Breast epithelium (tissue), 4 donors: ENCODE data around the gene PARD3B. TPM values are rescaled to one million over a fixed set of nuclear protein-coding genes. Genes with fewer than 3 reads are reported as not detected.

Experiments
- DNase-seq, 2 donors: peaks; one replicate each; pipeline ENCODE4 v3.0.0-alpha.2; 2019; ENCODE audit warnings: low spot score in 2 of 2
- H3K27ac ChIP-seq, 2 donors: fragments of 200-600 bp; sonication (generic) in 1 of 2; one replicate each; pipeline ENCODE4 v1.5.1; 2016 to 2019; ENCODE audit warnings: mild to moderate bottlenecking in 1 of 2
- H3K27me3 ChIP-seq, 2 donors: fragments of 200-600 bp; sonication (generic) in 1 of 2; one replicate each; pipeline versions ENCODE4 v1.5.1 to v1.6.0; 2017 to 2019; ENCODE audit warnings: control low read depth in 1 of 2, mild to moderate bottlenecking in 1 of 2
- H3K36me3 ChIP-seq: fragments of 200-600 bp; one replicate; pipeline ENCODE4 v1.5.1; 2019
- H3K4me1 ChIP-seq, 2 donors: fragments of 200-600 bp; sonication (generic); one replicate each; pipeline ENCODE4 v1.5.1; 2016 to 2019; ENCODE audit warnings: control low read depth in 1 of 2
- H3K4me3 ChIP-seq, 3 donors: fragments of 200-600 bp; sonication (generic); 1 replicate in 2 of 3; 2 replicates in 1 of 3; pipeline ENCODE4 v1.5.1; 2016 to 2019; ENCODE audit warnings: mild to moderate bottlenecking in 3 of 3, moderate library complexity in 2 of 3
- H3K9me3 ChIP-seq, 2 donors: fragments of 200-600 bp; sonication (generic) in 1 of 2; one replicate each; pipeline ENCODE4 v1.5.1; 2016 to 2019; ENCODE audit warnings: control low read depth in 1 of 2
- CTCF ChIP-seq, 3 donors: fragments of 450-650 bp; IDR thresholded peaks; one replicate each; pipeline ENCODE4 v1.5.1; 2016 to 2017; ENCODE audit warnings: antibody characterized with exemption in 3 of 3, mild to moderate bottlenecking in 3 of 3, moderate library complexity in 3 of 3
- POLR2A ChIP-seq: fragments of 450-650 bp; IDR thresholded peaks from one replicate; pipeline ENCODE4 v1.6.1; 2016; ENCODE audit warnings: antibody characterized with exemption, mild to moderate bottlenecking, moderate library complexity
- POLR2AphosphoS5 ChIP-seq, 3 donors: sonication (generic); formaldehyde crosslinking; IDR thresholded peaks; one replicate each; pipeline ENCODE4 v1.6.1; 2017; ENCODE audit warnings: antibody characterized with exemption in 3 of 3
- intact Hi-C: fragments of 100-400 bp; cut with DNase I; formaldehyde crosslinking; loops from one replicate; pipeline ENCODE4 v1.15.1; 2023; ENCODE audit warnings: low total_unique reads
- total RNA-seq, 3 donors: library from RNA; depleted of rRNA; stranded (reverse); fragments of >200 nt; gene quantifications; one replicate each; pipeline ENCODE4 v1.1.0, GENCODE V29; 2016

The PARD3B gene
- total RNA-seq, 3 donors from 2014 or later, result 24.6 to 66.2 (median 25.9) TPM

- no peak overlapping the region for H3K27ac ChIP-seq
- no peaks in the 10 kb centered on the region for H3K9me3 ChIP-seq
- intact Hi-C loops, result loop anchor here (10.0 kb wide), 1 partner anchor 806 kb away; no protein-coding TSS in a partner anchor
- H3K4me1 ChIP-seq, result no peaks in the 10 kb centered on the region
- H3K4me3 ChIP-seq, result no peak overlapping the region
- TF ChIP-seq POLR2AphosphoS5 (IDR thresholded peaks at IDR 0.05) (no peak), CTCF (IDR thresholded peaks at IDR 0.05) (no peak), POLR2A (no peak)
- no peaks in the 10 kb centered on the region for H3K27me3 ChIP-seq
- DNase-seq, result no peak
- no peaks in the 10 kb centered on the region for H3K36me3 ChIP-seq
These were observed 985.8 kb downstream of the PARD3B start for GRCh38 chr2:205531072-205531471.

GRCh38 chr2:205531489-205532148 lies 986.3 kb downstream of the PARD3B start:
- intact Hi-C loops, result loop anchor here (10.0 kb wide), 1 partner anchor 807 kb away; no protein-coding TSS in a partner anchor
- TF ChIP-seq POLR2A (no peak), POLR2AphosphoS5 (IDR thresholded peaks at IDR 0.05) (no peak), CTCF (IDR thresholded peaks at IDR 0.05) (no peak)
- no peaks in the 10 kb centered on the region for H3K27me3 ChIP-seq
- no peak overlapping the region for H3K27ac ChIP-seq
- H3K4me3 ChIP-seq, result no peak overlapping the region
- H3K4me1 ChIP-seq, result no peaks in the 10 kb centered on the region
- DNase-seq, result no peak
- H3K36me3 ChIP-seq, result no peaks in the 10 kb centered on the region
- H3K9me3 ChIP-seq, result no peaks in the 10 kb centered on the region

GRCh38 chr2:205535001-205535400 lies 989.7 kb downstream of the PARD3B start:
- no peak for DNase-seq
- H3K9me3 ChIP-seq, result no peaks in the 10 kb centered on the region
- no peaks in the 10 kb centered on the region for H3K27me3 ChIP-seq
- H3K27ac ChIP-seq, result no peak overlapping the region
- intact Hi-C loops, result loop anchor here (10.0 kb wide), 1 partner anchor 810 kb away; no protein-coding TSS in a partner anchor
- no peak overlapping the region for H3K4me3 ChIP-seq
- TF ChIP-seq POLR2A (no peak), POLR2AphosphoS5 (IDR thresholded peaks at IDR 0.05) (no peak), CTCF (IDR thresholded peaks at IDR 0.05) (no peak)
- no peaks in the 10 kb centered on the region for H3K36me3 ChIP-seq
- no peaks in the 10 kb centered on the region for H3K4me1 ChIP-seq

- Histone ChIP-seq H3K4me1 (no peaks in the 10 kb centered on the region), H3K36me3 (no peaks in the 10 kb centered on the region), H3K9me3 (no peaks in the 10 kb centered on the region), H3K4me3 (no peak overlapping the region), H3K27ac (no peak overlapping the region), H3K27me3 (no peaks in the 10 kb centered on the region)
- intact Hi-C loops, result loop anchor here (10.0 kb wide), 1 partner anchor 815 kb away; no protein-coding TSS in a partner anchor
- DNase-seq, result no peak
- TF ChIP-seq POLR2AphosphoS5 (IDR thresholded peaks at IDR 0.05), result no peak
- no peak for TF ChIP-seq POLR2A
- TF ChIP-seq CTCF (IDR thresholded peaks at IDR 0.05), result no peak
These were observed 994.3 kb downstream of the PARD3B start for GRCh38 chr2:205539603-205540002.

- H3K4me3 ChIP-seq, result no peak overlapping the region
- no peaks in the 10 kb centered on the region for H3K27me3 ChIP-seq
- intact Hi-C loops, result no loop called here
- no peak for TF ChIP-seq POLR2A
- no peaks in the 10 kb centered on the region for H3K9me3 ChIP-seq
- H3K36me3 ChIP-seq, result no peaks in the 10 kb centered on the region
- no peaks in the 10 kb centered on the region for H3K4me1 ChIP-seq
- H3K27ac ChIP-seq, result no peak overlapping the region
- DNase-seq, result no peak
These were observed 994.8 kb downstream of the PARD3B start for GRCh38 chr2:205540036-205540435.
